ENCODE measurements around the gene PPOX. TPM values are rescaled to one million over a fixed set of nuclear protein-coding genes. Genes with fewer than 3 reads are reported as not detected.
A peak's percentile ranks its signal among the peaks of the same experiment; 100 is the strongest.

Gene PPOX
- total RNA-seq, 2 donors from 2014 or later, result 8.3 to 9.6 TPM

DNA sequence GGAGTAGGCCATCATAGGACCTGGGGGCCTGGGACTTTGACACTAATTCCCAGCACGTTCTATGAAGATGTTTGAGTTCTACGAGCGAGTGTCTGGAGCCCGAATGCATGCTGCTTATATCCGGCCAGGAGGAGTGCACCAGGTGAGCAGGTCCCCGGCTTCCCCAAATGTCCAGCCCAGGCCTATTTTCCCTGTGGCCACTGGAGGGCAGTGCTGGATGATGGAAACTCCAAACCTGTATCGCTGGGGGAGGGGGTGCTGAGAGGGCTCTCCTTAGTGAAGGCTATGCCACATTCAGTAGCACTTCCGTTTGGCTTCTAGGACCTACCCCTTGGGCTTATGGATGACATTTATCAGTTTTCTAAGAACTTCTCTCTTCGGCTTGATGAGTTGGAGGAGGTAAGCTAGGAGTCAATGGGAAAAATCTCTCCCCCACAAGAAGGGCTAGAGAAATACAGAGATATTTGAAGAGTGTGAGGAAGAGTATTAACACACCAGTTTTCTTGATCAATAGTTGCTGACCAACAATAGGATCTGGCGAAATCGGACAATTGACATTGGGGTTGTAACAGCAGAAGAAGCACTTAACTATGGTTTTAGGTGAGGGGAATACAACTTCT lies 43.7 kb downstream of the PPOX start:
- Histone ChIP-seq H3K27ac (peak overlapping the region; percentile 90 to 99), H3K9me3 (no peaks in the 10 kb centered on the region), H3K4me1 (peaks cover 0 to 52% of the 10 kb centered on the region in 2 donors), H3K36me3 (peaks cover 85% of the 10 kb centered on the region), H3K27me3 (no peaks in the 10 kb centered on the region), H3K4me3 (no peak overlapping the region)
- TF ChIP-seq, protein P1, sequence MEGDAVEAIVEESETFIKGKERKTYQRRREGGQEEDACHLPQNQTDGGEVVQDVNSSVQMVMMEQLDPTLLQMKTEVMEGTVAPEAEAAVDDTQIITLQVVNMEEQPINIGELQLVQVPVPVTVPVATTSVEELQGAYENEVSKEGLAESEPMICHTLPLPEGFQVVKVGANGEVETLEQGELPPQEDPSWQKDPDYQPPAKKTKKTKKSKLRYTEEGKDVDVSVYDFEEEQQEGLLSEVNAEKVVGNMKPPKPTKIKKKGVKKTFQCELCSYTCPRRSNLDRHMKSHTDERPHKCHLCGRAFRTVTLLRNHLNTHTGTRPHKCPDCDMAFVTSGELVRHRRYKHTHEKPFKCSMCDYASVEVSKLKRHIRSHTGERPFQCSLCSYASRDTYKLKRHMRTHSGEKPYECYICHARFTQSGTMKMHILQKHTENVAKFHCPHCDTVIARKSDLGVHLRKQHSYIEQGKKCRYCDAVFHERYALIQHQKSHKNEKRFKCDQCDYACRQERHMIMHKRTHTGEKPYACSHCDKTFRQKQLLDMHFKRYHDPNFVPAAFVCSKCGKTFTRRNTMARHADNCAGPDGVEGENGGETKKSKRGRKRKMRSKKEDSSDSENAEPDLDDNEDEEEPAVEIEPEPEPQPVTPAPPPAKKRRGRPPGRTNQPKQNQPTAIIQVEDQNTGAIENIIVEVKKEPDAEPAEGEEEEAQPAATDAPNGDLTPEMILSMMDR (IDR thresholded peaks at IDR 0.05), result peak; percentile 74 to 94
- DNase-seq (ENCODE audit: low spot score), result peak; percentile 86

DNA sequence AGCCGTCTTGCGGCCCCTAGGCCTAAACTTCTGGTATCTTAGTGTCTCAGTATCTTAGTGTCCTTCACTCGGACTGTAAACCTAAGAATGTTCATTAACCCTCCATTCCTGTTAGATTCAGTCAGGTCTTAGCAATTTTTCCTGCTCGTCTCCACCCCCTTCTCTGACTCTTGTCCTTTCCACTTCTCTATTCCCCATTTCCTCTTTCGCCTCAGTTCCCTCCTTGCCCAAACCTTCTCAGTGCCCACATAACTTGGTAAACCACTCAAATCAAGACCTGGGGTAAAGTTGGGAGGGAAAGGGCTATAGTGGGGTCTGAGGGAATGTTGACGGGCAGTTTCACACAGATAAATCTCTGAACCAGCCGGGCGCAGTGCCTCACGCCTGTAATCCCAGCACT lies 48.1 kb downstream of the PPOX start:
- TF ChIP-seq, protein P1 (IDR thresholded peaks at IDR 0.05), result no peak
- no peaks in the 10 kb centered on the region for H3K9me3 ChIP-seq
- H3K36me3 ChIP-seq, result peaks cover 61% of the 10 kb centered on the region
- no peak overlapping the region for H3K4me3 ChIP-seq
- DNase-seq (ENCODE audit: low spot score), result no peak
- H3K27ac ChIP-seq, result peak overlapping the region in 1 of 2 donors; percentile 83
- peaks cover 0 to 17% of the 10 kb centered on the region in 2 donors for H3K4me1 ChIP-seq
- H3K27me3 ChIP-seq, result no peaks in the 10 kb centered on the region

DNA sequence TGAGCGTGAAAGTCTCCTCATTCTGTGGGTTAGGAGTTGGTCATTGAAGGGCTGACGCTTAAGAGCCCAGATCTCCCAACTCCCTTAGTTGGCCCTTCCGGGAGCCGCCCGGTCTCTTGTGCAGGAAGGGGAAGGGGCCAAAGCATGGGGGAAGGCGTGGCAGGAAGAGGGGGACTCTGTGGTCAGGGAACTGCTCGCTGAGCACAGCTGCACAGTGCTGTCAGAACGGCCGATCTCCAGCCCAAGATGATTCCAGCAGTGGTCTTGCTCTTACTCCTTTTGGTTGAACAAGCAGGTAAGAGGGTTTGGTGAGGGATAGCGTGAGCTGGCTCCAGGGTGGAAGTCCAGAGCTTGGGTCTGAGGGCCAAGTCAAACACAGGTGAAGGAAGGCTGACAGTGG lies 48.9 kb downstream of the PPOX start, which contains the start of gene FCER1G:
FCER1G (plus strand) TSS at position 220 of the 400 bp plus-strand sequence; CDS start at position 247, 27 bp downstream.
- TF ChIP-seq, protein P1 (IDR thresholded peaks at IDR 0.05), result no peak
- Histone ChIP-seq H3K4me3 (peak within 1 kb of the TSS; percentile 4 to 24), H3K27ac (peak within 1 kb of the TSS; percentile 53 to 83), H3K27me3 (no peaks in the 10 kb centered on the region), H3K4me1 (peaks cover 0 to 10% of the 10 kb centered on the region in 2 donors), H3K9me3 (no peaks in the 10 kb centered on the region), H3K36me3 (peaks cover 54% of the 10 kb centered on the region)
- DNase-seq (ENCODE audit: low spot score), result peak; percentile 69

DNA sequence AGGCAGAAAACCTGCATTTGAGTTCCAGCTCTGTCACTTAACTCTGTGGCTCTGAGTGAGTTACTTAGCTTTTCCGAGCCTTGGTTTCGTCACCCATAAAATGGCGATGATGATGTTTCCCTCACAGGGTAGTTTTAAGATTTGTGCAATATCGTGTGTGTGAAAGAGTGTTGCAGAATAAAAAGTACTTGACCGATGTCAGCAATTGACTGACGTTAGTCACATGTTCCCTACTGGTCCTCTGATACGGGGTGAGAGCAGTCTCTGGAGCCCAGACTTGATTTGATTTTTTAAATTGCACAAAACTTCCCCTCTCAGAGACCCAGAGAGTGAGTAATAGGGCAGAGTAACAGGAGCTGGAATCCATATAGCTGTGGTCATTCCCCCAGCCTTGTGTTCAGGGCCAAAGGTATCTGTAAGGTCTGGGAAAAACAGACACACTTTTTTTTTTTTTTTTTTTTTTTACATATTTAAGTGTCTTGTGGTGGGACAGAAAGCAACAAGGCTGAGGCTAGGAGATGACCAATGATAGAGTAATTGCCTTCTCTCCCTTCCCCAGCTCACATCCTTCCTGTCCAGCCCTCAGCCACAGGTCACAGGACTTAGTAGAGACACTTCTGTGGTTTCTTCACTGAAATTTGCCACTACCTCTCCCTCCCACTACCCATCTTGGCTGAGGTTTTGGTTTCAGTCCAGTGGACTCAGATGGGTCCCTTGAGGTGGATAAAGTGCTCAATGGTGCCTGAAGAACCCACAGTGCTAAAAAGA lies 50.9 kb downstream of the PPOX start:
- no peaks in the 10 kb centered on the region for H3K9me3 ChIP-seq
- H3K4me3 ChIP-seq, result peak overlapping the region; percentile 4 to 32
- peaks cover 0 to 7% of the 10 kb centered on the region in 2 donors for H3K4me1 ChIP-seq
- peak; percentile 76 for DNase-seq (ENCODE audit: low spot score)
- no peaks in the 10 kb centered on the region for H3K27me3 ChIP-seq
- peak overlapping the region; percentile 83 to 85 for H3K27ac ChIP-seq
- peaks cover 33% of the 10 kb centered on the region for H3K36me3 ChIP-seq
- TF ChIP-seq, protein P1 (IDR thresholded peaks at IDR 0.05), result no peak

DNA sequence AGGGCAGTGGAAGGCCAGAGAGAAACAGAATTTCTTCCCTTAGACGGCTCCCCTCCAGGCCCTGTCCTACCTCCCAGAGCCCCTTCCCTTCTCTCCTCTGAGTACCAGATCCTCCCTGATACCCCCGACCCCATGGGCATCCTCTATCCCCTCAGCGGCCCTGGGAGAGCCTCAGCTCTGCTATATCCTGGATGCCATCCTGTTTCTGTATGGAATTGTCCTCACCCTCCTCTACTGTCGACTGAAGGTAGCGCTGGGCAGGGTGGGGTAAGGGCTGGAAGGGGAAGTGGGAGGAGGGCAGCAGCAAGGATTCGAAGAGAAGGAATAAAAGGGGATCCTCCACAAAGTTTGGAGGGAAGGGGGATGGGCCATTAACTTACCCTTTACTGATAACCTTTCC lies 51.6 kb downstream of the PPOX start:
- Histone ChIP-seq H3K4me3 (peak overlapping the region in 1 of 2 donors; percentile 27), H3K9me3 (no peaks in the 10 kb centered on the region), H3K36me3 (peaks cover 26% of the 10 kb centered on the region), H3K4me1 (peaks cover 0 to 7% of the 10 kb centered on the region in 2 donors), H3K27me3 (no peaks in the 10 kb centered on the region), H3K27ac (peak overlapping the region; percentile 83 to 85)
- TF ChIP-seq, protein P1 (IDR thresholded peaks at IDR 0.05), result no peak
- DNase-seq (ENCODE audit: low spot score), result no peak

Data from right atrium auricular region (tissue), 2 donors.